CD4-positive, alpha-beta T cell (primary cell): ENCODE measurements around the gene CLOCK. TPM values are rescaled to one million over a fixed set of nuclear protein-coding genes. Genes with fewer than 3 reads are reported as not detected.

ENCODE experiments used
- ATAC-seq: fragments of 200-7000 bp; cut with Tn5 transposase; one replicate; pipeline ENCODE4 v1.10.0; 2022; ENCODE audit warnings: mild to moderate bottlenecking; ENCODE audit not compliant: poor library complexity
- CTCF ChIA-PET: fragments of 350-600 bp; sonication (Branson Sonifier 250); formaldehyde crosslinking; loops from one replicate; lab custom pipeline; 2021; ENCODE audit warnings: antibody characterized with exemption, inconsistent platforms; lab: Charles Lee
- POLR2A ChIA-PET: fragments of 350-600 bp; sonication (Branson Sonifier 250); formaldehyde crosslinking; loops from one replicate; lab custom pipeline; 2021; ENCODE audit warnings: antibody characterized with exemption, inconsistent platforms; lab: Charles Lee
- DNase-seq, 14 experiments: peaks; one replicate each; pipeline ENCODE4 v3.0.0-alpha.2; 2013 to 2020; ENCODE audit warnings: mixed read lengths in 2 of 14
- H3K27ac ChIP-seq, 2 donors: one replicate each; pipeline versions ENCODE4 v1.5.1 to v1.7.0; 2013; ENCODE audit warnings: low read length in 2 of 2, low read depth in 1 of 2, mild to moderate bottlenecking in 1 of 2
- H3K27me3 ChIP-seq, 2 experiments: 1 replicate in 1 of 2; 2 replicates in 1 of 2; pipeline versions ENCODE4 v1.6.1 to v1.7.0; 2013; ENCODE audit warnings: low read length in 2 of 2, control low read depth in 1 of 2, mild to moderate bottlenecking in 1 of 2, moderate library complexity in 1 of 2; ENCODE audit not compliant: insufficient read depth in 2 of 2, control insufficient read depth in 1 of 2
- H3K36me3 ChIP-seq: one replicate; pipeline ENCODE4 v1.6.1; 2013; ENCODE audit warnings: low read length, control low read depth; ENCODE audit not compliant: insufficient read depth
- H3K4me1 ChIP-seq: one replicate; pipeline ENCODE4 v1.6.1; 2013; ENCODE audit warnings: low read length, control low read depth; ENCODE audit not compliant: insufficient read depth
- H3K4me3 ChIP-seq: one replicate; pipeline ENCODE4 v1.5.1; 2013; ENCODE audit warnings: mild to moderate bottlenecking, low read length, moderate library complexity
- H3K9me3 ChIP-seq, 2 experiments: 1 replicate in 1 of 2; 2 replicates in 1 of 2; pipeline versions ENCODE4 v1.6.1 to v1.7.0; 2013; ENCODE audit warnings: low read length in 2 of 2, mild to moderate bottlenecking in 2 of 2, control low read depth in 1 of 2, moderate library complexity in 1 of 2; ENCODE audit not compliant: control insufficient read depth in 1 of 2, insufficient read depth in 1 of 2
- H3K27ac Mint-ChIP-seq: one replicate; pipeline ENCODE4 v1.8.0; 2020; ENCODE audit warnings: mixed read lengths
- H3K27me3 Mint-ChIP-seq: one replicate; pipeline ENCODE4 v1.8.0; 2021; ENCODE audit warnings: mixed read lengths
- H3K36me3 Mint-ChIP-seq: one replicate; pipeline ENCODE4 v1.8.0; 2021; ENCODE audit warnings: low read depth, mixed read lengths
- H3K4me1 Mint-ChIP-seq: one replicate; pipeline ENCODE4 v1.8.0; 2021; ENCODE audit warnings: low read depth, mixed read lengths
- H3K4me3 Mint-ChIP-seq: one replicate; pipeline ENCODE4 v1.8.0; 2020; ENCODE audit warnings: mild to moderate bottlenecking, mixed read lengths
- H3K9me3 Mint-ChIP-seq: one replicate; pipeline ENCODE4 v1.8.0; 2020; ENCODE audit warnings: mixed read lengths
- intact Hi-C, 2 experiments: fragments of 100-400 bp; cut with DNase I in 1 of 2; cut with micrococcal nuclease in 1 of 2; formaldehyde crosslinking; loops; one replicate each; pipeline versions ENCODE4 v1.15.1 to v1.9.0; 2023 to 2025; cut with DNase I, micrococcal nuclease
- total RNA-seq, 174 experiments: library from RNA in 2 of 174; stranded (reverse) in 2 of 174; gene quantifications; one replicate each; pipeline ENCODE4 v1.2.3 and lab custom pipeline; 2021 to 2026
- TF ChIP-seq, protein P1 (sequence below): fragments of 200-600 bp; IDR thresholded peaks from one replicate; pipeline ENCODE4 v1.8.0; 2022; ENCODE audit warnings: antibody characterized with exemption, mild to moderate bottlenecking

The CLOCK gene
- total RNA-seq, 2 experiments from 2014 or later: 4.9 to 5.6 TPM

DNA sequence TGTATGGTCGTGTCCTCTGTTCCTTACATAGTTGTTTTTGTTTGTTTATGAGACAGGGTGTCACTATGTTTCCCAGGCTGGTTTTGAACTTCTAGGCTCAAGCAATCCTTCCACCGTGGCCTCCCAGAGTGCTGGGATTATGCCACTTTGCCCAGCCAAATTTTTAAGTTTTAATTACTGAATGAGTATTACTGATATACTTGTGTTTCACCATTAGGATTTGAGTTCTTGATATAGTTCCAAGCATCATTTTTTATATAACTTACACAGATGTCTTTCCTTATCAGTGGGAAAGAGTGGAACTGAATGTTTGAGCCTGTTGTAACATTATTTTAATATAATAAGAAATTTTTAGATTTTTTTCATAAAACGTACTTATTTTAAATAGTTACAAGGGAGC, 130.5 kb downstream of the CLOCK start:
- no peaks in the 10 kb centered on the region for H3K9me3 ChIP-seq
- H3K9me3 Mint-ChIP-seq: no peaks in the 10 kb centered on the region
- H3K4me3 ChIP-seq: no peak overlapping the region
- no peaks in the 10 kb centered on the region for H3K27me3 ChIP-seq
- ATAC-seq: no peak
- no peak overlapping the region for H3K27ac Mint-ChIP-seq
- H3K4me3 Mint-ChIP-seq: no peak overlapping the region
- POLR2A ChIA-PET: no interaction called here
- CTCF ChIA-PET: no interaction called here
- H3K4me1 ChIP-seq: no peaks in the 10 kb centered on the region
- peaks cover 61% of the 10 kb centered on the region for H3K36me3 Mint-ChIP-seq
- H3K36me3 ChIP-seq: peaks cover 50% of the 10 kb centered on the region
- H3K27me3 Mint-ChIP-seq: no peaks in the 10 kb centered on the region
- no peak overlapping the region for H3K27ac ChIP-seq
- intact Hi-C loops: no loop called here
- H3K4me1 Mint-ChIP-seq: no peaks in the 10 kb centered on the region
- TF ChIP-seq, protein P1, sequence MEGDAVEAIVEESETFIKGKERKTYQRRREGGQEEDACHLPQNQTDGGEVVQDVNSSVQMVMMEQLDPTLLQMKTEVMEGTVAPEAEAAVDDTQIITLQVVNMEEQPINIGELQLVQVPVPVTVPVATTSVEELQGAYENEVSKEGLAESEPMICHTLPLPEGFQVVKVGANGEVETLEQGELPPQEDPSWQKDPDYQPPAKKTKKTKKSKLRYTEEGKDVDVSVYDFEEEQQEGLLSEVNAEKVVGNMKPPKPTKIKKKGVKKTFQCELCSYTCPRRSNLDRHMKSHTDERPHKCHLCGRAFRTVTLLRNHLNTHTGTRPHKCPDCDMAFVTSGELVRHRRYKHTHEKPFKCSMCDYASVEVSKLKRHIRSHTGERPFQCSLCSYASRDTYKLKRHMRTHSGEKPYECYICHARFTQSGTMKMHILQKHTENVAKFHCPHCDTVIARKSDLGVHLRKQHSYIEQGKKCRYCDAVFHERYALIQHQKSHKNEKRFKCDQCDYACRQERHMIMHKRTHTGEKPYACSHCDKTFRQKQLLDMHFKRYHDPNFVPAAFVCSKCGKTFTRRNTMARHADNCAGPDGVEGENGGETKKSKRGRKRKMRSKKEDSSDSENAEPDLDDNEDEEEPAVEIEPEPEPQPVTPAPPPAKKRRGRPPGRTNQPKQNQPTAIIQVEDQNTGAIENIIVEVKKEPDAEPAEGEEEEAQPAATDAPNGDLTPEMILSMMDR: no peak
- DNase-seq: no peak

DNA sequence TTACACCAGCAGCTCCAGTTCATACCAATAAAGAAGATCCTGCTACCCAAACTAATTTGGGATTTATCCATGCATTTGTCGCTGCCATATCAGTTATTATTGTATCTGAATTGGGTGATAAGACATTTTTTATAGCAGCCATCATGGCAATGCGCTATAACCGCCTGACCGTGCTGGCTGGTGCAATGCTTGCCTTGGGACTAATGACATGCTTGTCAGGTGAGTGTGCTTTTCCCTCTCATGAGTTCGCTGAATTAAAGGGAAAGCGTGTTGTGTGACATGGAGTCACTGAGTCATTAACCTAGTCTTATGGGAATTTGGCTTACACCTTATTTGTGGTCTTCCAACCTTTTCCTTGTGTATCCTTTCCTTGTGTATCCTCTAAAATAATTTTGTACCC, 135.1 kb downstream of the CLOCK start:
- POLR2A ChIA-PET: no interaction called here
- intact Hi-C loops: no loop called here
- no peaks in the 10 kb centered on the region for H3K27me3 Mint-ChIP-seq

DNA sequence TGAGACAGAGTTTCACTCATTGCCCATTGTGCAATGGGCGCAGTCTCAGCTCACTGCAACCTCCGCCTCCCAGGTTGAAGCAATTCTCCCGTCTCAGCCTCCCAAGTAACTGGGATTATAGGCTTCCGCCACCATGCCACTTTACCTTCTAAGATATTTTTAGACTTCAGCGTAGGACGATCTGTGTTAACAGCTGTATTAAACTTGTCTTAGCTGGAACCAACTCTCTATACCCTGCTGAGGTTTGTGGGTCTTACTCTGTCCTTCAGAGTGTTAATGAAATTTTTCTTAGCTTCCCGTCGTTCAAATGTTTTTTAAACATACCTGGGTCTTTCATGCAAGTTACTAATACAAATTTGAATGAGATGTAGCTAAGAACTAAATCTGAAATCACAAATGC, 136.3 kb downstream of the CLOCK start:
- no peaks in the 10 kb centered on the region for H3K9me3 ChIP-seq
- H3K36me3 ChIP-seq: peaks cover 33% of the 10 kb centered on the region
- H3K27me3 Mint-ChIP-seq: no peaks in the 10 kb centered on the region
- peaks cover 32% of the 10 kb centered on the region for H3K36me3 Mint-ChIP-seq
- no peak overlapping the region for H3K27ac ChIP-seq
- CTCF ChIA-PET: interaction anchor here (1.1 kb wide), 1 partner anchor 12 kb away, joined by 3 read pairs; no protein-coding TSS in a partner anchor
- POLR2A ChIA-PET: interaction anchor here (0.7 kb wide), 1 partner anchor 15 kb away, joined by 3 read pairs; no protein-coding TSS in a partner anchor
- no peak for ATAC-seq
- peaks cover 43% of the 10 kb centered on the region for H3K4me1 Mint-ChIP-seq
- no peak overlapping the region for H3K4me3 Mint-ChIP-seq
- intact Hi-C loops: no loop called here
- H3K4me1 ChIP-seq: peaks cover 10% of the 10 kb centered on the region
- peak overlapping the region; percentile 35 for H3K27ac Mint-ChIP-seq
- no peaks in the 10 kb centered on the region for H3K27me3 ChIP-seq
- TF ChIP-seq, protein P1: no peak
- H3K9me3 Mint-ChIP-seq: no peaks in the 10 kb centered on the region
- no peak overlapping the region for H3K4me3 ChIP-seq
- DNase-seq: no peak

More for the DNA sequence above, 135.1 kb downstream of the CLOCK start:
- Mint-ChIP-seq H3K4me3 (no peak overlapping the region), H3K4me1 (peaks cover 32% of the 10 kb centered on the region), H3K27ac (no peak overlapping the region), H3K9me3 (no peaks in the 10 kb centered on the region), H3K36me3 (peaks cover 32% of the 10 kb centered on the region)
- Histone ChIP-seq H3K9me3 (no peaks in the 10 kb centered on the region), H3K4me3 (no peak overlapping the region), H3K36me3 (peaks cover 34% of the 10 kb centered on the region), H3K4me1 (peaks cover 8% of the 10 kb centered on the region), H3K27ac (no peak overlapping the region), H3K27me3 (no peaks in the 10 kb centered on the region)
- CTCF ChIA-PET: interaction anchor here (0.7 kb wide), 1 partner anchor 917 kb away, joined by 3 read pairs; no protein-coding TSS in a partner anchor
- ATAC-seq (no peak), DNase-seq (no peak)
- TF ChIP-seq, protein P1: no peak
